Cardiac muscle cell (in vitro differentiated cells and primary cell): Measurements from ENCODE around the gene TBCD. TPM values are rescaled to one million over a fixed set of nuclear protein-coding genes. Genes with fewer than 3 reads are reported as not detected.

Source experiments
- DNase-seq, 2 donors: peaks; one replicate each; pipeline versions ENCODE4 v3.0.0 to v3.0.0-alpha.2; 2010 to 2017; ENCODE audit warnings: low read depth in 1 of 2, low spot score in 1 of 2
- H3K27ac ChIP-seq: fragments of 200-600 bp; sonication (generic); 2 replicates; pipeline ENCODE4 v1.5.1; 2016
- H3K27me3 ChIP-seq: fragments of 200-600 bp; sonication (generic); 2 replicates; pipeline ENCODE4 v1.6.0; 2016; ENCODE audit warnings: control low read depth
- H3K36me3 ChIP-seq: fragments of 200-600 bp; sonication (generic); 2 replicates; pipeline ENCODE4 v1.5.1; 2016; ENCODE audit warnings: control low read depth
- H3K4me1 ChIP-seq: fragments of 200-600 bp; sonication (generic); 2 replicates; pipeline ENCODE4 v1.8.1; 2017; ENCODE audit warnings: low read depth, mild to moderate bottlenecking, mixed run types
- H3K4me3 ChIP-seq: fragments of 200-600 bp; sonication (generic); 2 replicates; pipeline ENCODE4 v1.5.1; 2016; ENCODE audit warnings: mild to moderate bottlenecking
- H3K9me3 ChIP-seq: fragments of 200-600 bp; sonication (generic); 2 replicates; pipeline ENCODE4 v1.5.1; 2017; ENCODE audit warnings: low read depth, mild to moderate bottlenecking, control low read depth
- polyA plus RNA-seq: library from polyadenylated mRNA; unstranded; fragments of >200 nt; fragmentation: Nextera tagmentation; extraction: Ambion mirVana; gene quantifications from 2 replicates; pipeline ENCODE4 v1.2.1, GENCODE V29; 2016
- total RNA-seq: library from RNA; depleted of rRNA; stranded (reverse); fragments of >200 nt; gene quantifications from 2 replicates; pipeline ENCODE4 v1.2.3, GENCODE V29; 2016
- TF ChIP-seq, protein P1 (sequence below): IDR thresholded peaks from 2 replicates; pipeline ENCODE4 v1.5.1; 2012; ENCODE audit warnings: low read depth, mild to moderate bottlenecking, low read length

TBCD gene
- total and polyA plus RNA-seq, 2 experiments from 2014 or later = 55.7 to 66.0 TPM

DNA sequence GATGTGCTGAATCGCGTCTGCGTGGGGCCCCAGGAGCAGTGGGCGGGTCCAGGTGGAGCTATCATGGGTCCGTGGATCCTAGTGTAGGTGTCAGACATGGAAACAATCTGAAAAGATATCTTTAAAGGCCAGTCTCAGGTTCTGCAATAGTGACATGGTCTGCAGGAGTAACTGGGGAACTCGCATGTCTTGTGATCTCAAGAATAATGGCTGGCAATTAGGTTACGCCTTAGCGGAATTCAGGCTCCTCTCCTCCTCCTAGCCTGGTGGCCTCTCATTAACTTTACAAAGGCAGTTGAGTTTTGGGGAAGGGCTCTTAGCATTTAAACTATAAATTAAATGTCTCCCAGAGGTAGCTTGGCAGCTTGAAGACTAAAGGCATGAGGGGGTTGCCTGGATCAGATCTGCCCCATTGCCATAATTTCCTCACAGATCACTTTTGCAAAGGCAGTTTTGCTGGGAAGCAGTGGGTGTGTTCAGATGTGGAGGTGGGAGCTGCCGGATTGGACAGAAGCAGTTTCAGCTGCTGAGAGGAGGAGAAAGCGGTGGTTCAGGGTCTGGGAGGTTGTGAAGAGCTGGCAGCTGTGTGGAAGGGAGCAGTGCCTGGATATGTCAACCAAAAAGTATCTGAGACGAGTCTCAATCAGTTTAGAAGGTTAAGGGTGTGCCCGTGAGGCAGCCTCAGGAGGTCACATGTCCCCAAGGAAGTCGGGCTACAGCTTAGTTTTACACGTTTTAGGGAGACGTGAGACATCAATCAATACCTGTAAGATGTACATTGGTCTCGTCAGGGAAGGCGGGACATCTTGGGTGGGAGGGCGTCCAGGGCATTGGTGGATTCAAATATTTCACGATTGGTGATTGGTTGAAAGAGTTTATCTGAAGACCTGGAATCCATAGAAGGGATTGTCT, 2.7 kb downstream of the TBCD start:
- H3K27me3 ChIP-seq = no peaks in the 10 kb centered on the region
- TF ChIP-seq, protein P1, sequence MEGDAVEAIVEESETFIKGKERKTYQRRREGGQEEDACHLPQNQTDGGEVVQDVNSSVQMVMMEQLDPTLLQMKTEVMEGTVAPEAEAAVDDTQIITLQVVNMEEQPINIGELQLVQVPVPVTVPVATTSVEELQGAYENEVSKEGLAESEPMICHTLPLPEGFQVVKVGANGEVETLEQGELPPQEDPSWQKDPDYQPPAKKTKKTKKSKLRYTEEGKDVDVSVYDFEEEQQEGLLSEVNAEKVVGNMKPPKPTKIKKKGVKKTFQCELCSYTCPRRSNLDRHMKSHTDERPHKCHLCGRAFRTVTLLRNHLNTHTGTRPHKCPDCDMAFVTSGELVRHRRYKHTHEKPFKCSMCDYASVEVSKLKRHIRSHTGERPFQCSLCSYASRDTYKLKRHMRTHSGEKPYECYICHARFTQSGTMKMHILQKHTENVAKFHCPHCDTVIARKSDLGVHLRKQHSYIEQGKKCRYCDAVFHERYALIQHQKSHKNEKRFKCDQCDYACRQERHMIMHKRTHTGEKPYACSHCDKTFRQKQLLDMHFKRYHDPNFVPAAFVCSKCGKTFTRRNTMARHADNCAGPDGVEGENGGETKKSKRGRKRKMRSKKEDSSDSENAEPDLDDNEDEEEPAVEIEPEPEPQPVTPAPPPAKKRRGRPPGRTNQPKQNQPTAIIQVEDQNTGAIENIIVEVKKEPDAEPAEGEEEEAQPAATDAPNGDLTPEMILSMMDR = no peak
- H3K27ac ChIP-seq = peak overlapping the region; percentile 66
- DNase-seq = peak in 1 of 2 donors; percentile 73
- no peaks in the 10 kb centered on the region for H3K9me3 ChIP-seq
- H3K4me1 ChIP-seq = peaks cover 6% of the 10 kb centered on the region
- H3K36me3 ChIP-seq = no peaks in the 10 kb centered on the region
- peak overlapping the region; percentile 22 for H3K4me3 ChIP-seq

DNA sequence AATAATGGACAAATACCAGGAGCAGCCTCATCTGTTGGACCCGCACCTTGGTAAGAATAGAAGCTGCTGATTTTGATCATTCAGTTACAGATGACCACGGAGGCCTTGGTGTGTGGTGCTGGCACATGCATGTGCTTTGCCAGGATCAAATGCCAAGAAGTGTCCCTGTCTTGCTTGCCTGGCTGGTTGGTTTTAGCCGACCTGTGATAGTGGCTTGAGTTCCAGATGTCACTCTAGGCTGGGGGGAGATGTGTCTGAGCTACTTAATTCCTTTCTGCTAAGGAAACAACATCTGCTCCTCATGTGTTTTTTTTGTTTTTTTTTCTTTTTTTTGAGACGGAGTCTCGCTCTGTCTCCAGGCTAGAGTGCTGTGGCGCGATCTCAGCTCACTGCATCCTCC, 4.3 kb downstream of the TBCD start:
- peaks cover 6% of the 10 kb centered on the region for H3K4me1 ChIP-seq
- H3K27me3 ChIP-seq = no peaks in the 10 kb centered on the region
- H3K27ac ChIP-seq = no peak overlapping the region
- TF ChIP-seq, protein P1 = no peak
- H3K9me3 ChIP-seq = no peaks in the 10 kb centered on the region
- H3K4me3 ChIP-seq = no peak overlapping the region
- no peaks in the 10 kb centered on the region for H3K36me3 ChIP-seq
- no peak for DNase-seq

DNA sequence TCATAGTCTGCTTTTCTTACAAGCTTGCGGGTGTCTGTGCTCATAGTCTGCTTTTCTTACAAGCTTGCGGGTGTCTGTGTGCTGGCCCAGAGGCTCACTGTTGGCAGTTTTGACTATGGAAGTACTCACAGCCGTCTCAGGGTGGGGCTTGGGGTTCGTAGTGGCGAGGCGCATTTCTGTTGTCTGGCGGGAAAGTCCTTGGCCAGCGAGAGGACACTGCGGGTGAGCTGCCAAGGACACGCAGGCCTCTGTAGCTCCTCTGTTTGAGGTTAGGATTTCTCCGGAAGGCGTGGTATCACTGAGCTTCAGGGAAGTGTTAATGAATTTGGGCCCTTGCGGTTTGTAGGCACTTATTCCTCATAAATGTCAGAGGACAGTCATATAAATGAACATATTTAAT, 13.5 kb downstream of the TBCD start:
- no peaks in the 10 kb centered on the region for H3K9me3 ChIP-seq
- H3K36me3 ChIP-seq = peaks cover 16% of the 10 kb centered on the region
- H3K4me1 ChIP-seq = no peaks in the 10 kb centered on the region
- TF ChIP-seq, protein P1 = no peak
- no peak overlapping the region for H3K27ac ChIP-seq
- no peaks in the 10 kb centered on the region for H3K27me3 ChIP-seq
- no peak for DNase-seq
- H3K4me3 ChIP-seq = no peak overlapping the region

DNA sequence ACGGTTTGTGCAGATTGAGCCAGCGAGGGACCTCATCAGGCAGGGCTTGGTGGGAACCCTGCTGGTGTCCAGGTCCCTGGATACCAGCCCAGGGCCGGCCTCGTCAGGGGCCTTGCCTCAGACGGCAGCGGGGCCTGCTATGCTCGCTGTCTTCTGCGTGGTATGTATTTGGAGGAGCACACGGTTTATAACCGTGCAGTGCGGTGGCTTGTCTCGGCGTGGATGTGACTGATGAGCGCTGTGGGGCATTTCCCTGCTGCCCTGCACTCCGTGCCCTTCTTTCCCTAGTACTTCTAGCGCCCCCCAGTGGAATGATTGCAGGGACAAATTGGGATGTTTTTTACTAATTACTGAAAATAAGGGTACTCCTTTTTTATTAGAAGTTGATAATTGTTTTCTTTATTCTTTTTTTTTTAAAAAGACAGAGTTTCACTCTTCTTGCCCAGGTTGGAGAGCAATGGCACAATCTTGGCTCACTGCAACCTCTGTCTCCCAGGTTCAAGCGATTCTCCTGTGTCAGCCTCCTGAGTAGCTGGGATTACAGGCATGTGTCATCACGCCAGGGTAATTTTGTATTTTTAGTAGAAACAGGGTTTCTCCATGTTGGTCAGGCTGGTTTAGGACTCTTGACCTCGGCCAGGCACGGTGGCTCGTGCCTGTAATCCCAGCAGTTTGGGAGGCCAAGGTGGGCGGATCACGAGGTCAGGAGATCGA, 15.3 kb downstream of the TBCD start:
- H3K27ac ChIP-seq = no peak overlapping the region
- TF ChIP-seq, protein P1 = peak; percentile 59
- H3K36me3 ChIP-seq = peaks cover 16% of the 10 kb centered on the region
- H3K27me3 ChIP-seq = no peaks in the 10 kb centered on the region
- peak; percentile 56 to 60 for DNase-seq
- no peaks in the 10 kb centered on the region for H3K9me3 ChIP-seq
- no peaks in the 10 kb centered on the region for H3K4me1 ChIP-seq
- H3K4me3 ChIP-seq = no peak overlapping the region

DNA sequence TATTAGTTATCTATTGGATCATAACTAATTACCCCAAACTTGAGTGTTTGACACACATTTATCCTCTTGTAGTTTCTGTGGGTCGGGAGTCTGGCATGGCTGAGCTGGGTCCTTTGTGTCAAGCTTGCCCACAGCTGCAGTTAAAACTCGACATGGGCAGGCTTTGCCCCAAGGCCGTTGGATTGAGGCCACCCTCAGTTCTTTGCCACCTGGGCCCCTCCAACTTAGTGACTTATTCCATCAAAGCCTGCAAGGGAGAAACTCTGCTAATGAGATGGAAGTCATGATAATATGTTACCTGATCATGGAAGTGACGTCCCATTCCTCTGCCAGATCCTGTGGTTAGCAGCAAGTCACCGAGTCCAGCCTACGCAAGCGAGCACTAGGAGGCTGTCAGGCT, 17.2 kb downstream of the TBCD start:
- Histone ChIP-seq H3K36me3 (peaks cover 16% of the 10 kb centered on the region), H3K4me1 (no peaks in the 10 kb centered on the region), H3K27me3 (no peaks in the 10 kb centered on the region), H3K4me3 (no peak overlapping the region), H3K9me3 (no peaks in the 10 kb centered on the region), H3K27ac (no peak overlapping the region)
- TF ChIP-seq, protein P1 = no peak
- DNase-seq = no peak
